ENCODE data around the gene HAS3. TPM values are rescaled to one million over a fixed set of nuclear protein-coding genes. Genes with fewer than 3 reads are reported as not detected.
A peak's percentile ranks its signal among the peaks of the same experiment; 100 is the strongest.
"Not testable (repeated sequence)": the region's sequence is repeated elsewhere in the genome, so short reads cannot be mapped to it uniquely, and the experiment has no call there.

HAS3 gene, protein sequence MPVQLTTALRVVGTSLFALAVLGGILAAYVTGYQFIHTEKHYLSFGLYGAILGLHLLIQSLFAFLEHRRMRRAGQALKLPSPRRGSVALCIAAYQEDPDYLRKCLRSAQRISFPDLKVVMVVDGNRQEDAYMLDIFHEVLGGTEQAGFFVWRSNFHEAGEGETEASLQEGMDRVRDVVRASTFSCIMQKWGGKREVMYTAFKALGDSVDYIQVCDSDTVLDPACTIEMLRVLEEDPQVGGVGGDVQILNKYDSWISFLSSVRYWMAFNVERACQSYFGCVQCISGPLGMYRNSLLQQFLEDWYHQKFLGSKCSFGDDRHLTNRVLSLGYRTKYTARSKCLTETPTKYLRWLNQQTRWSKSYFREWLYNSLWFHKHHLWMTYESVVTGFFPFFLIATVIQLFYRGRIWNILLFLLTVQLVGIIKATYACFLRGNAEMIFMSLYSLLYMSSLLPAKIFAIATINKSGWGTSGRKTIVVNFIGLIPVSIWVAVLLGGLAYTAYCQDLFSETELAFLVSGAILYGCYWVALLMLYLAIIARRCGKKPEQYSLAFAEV
- total RNA-seq (2014; rRNA removed; shearing (Covaris generic)) = 0.31 and 0.38 TPM in 2 replicates

DNA sequence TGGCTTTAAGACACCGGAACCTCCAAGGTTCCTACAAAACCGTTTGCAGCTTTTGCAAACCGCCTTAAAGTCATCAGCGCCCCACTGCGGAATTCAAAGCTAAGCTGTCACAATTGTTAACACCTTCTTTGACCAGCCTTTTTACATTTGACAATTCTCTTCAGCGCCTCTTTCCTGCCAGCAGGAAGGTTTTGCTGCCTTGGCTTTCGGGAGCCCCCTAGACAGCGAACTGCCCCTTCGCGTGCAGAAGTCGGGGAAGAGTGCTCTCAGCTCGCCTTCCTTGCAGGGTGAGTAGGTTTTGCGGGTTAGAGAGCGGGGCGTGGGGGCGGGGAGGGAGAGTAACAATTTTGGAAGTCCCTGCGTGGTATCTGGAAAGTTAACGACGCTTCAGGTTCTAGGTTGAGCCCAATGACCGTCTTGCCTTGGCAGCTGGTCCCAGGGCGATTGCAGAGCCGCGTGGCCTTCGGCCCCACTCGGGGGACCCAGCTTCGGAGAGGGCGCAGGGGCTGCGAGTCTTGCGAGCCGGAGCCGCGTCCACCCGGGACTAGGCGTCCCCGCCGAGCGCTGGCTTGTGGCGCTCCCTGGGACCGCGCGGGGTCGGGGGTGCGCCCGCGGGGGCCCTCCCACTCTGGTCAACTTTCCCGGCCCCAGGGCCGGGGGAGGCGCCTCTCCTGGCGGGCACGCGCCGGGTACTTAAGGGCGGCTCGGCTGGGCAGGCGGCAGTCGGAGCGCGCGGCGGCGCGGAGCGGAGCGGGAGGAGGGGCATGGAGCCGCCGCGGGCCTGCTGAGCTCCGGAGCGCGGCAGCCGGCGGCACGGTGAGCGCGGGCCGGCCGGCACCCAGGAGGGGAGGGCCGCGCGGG, at the start of gene HAS3:
TSS of gene HAS3 (plus strand) at position 153 of the 861 bp plus-strand sequence. CDS start 3,743 bp downstream, outside the sequence.
- peak; percentile 51 for DNase-seq (ENCODE audit: low spot score)

DNA sequence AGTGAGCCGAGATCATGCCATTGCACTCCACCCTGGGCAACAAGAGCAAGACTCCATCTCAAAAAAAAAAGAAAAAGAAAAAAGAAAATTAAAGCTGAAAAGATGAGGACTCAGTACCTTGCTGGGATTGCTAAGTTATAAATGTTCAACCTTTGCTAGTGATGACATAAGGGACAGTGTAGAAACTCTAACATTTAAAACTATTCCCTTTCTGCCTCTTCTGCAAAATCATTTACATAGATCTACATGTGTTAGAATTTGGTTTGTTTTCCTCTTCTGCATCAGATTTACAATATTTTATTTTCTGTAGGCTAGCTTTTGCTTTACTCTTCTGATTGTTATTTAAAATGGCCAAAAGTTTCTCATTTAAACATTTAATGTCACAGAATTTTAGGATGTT, 49.5 kb upstream of the HAS3 start:
- no peak for DNase-seq (ENCODE audit: low spot score)

DNA sequence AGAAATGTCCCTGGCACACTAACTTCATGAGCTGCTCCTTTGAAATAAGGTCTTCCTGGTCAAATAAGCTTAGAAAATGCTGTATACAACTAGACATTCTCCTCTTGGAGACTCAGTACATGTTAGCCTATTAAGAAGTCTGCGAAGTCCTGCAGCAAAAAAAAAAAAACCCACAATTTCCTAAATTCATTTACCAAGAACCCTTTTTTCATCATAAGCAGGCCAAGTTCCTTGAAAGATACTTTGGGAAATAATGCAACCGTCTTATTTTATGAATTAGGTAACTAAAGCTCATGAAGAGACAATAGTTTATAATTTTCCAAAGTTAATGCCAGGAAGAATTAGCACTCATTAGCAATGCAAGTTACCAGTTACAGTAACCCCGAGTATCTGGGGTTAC, 49.0 kb upstream of the HAS3 start:
- no peak for DNase-seq (ENCODE audit: low spot score)

DNA sequence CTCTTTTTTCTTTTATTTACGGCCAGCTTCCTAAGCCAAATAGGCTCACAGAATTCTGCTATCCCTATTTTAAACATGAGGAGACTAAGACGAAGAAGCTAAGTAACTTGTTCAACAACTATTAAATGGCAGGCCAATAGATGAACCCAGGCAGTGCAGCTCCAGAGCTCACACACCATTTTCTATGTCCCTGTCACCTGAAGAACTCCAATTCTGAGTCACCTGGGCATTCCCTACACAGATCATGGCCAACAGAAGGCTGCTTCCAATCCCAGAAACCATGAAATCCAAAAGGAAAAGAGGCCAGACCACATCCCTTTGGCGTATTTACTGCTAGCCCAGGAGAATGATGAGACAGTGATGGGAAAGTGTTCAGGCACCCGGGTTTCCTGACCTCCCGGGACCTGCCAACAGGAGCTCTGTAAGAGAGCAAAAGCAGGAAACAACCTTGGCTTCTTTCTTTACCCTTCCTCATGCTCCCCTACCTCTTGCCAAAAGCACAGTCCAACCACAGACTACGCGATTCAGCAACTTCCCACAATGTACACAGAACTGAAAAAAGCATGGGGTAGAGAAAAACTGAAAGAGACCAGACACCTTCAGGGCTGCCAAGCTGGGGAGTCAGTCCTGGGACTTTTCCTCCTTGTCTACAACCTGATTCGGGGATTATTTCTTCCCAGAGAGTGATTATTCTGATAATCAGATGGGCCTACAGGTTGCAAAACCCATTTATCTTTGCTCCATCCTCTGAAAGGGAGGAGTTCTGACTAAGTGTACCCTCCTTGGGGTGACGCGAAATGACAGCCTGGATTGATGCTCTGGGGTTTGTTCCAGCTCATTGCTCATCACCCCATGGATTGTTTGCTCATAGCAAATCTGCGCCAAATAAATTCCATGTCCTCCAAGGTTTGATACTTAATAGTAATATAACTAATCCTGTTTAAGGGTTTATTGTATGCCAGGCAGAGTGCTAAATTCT, 47.8 kb upstream of the HAS3 start:
- DNase-seq (ENCODE audit: low spot score) = peak; percentile 94

DNA sequence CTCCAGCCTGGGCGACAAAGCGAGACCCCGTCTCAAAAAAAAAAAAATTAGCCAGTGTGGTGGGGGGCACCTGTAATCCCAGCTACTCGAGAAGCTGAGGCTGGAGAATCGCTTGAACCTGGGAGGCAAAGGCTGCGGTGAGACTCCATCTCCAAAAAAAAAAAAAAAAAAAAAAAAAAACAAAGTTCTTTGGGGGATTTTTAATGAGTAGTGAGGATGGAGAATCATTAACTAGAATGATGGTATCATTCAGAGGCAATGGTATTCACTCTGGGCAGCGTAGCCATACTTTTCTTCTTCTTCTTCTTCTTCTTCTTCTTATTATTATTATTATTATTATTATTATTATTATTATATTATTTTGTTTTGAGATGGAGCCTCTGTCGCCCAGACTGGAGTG, 42.0 kb upstream of the HAS3 start:
- not testable (repeated sequence) for DNase-seq (ENCODE audit: low spot score)

DNA sequence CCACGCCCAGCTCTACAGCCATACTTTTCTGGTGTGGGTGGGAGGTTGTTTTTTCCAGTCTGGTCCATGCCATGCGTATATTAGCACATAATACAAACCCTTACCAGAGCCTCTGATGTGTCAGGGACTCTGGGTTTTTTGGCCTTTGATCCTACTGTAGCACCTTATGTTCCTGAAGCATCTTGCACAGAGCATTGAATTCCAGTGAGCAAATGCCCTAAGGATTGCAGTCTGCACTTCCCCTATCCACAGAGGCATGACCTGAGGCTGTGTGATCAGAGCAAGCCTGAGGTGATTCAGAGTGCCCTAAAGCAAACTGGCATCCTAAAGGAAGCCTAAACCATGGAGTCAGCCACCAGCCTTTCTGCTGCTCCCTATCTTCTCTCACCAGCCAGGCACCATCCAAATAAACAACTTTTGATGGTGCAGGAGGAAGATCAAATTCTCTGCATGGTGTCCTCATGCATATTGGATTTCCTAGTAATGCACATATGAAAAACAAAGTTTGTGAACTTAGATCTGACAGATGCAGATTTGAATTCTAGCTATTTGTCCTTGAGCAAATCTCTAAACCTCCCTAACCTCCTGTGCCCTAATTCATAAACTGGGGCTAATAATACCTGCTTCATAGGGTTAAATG, 41.2 kb upstream of the HAS3 start:
- DNase-seq (ENCODE audit: low spot score) = peak; percentile 25

DNA sequence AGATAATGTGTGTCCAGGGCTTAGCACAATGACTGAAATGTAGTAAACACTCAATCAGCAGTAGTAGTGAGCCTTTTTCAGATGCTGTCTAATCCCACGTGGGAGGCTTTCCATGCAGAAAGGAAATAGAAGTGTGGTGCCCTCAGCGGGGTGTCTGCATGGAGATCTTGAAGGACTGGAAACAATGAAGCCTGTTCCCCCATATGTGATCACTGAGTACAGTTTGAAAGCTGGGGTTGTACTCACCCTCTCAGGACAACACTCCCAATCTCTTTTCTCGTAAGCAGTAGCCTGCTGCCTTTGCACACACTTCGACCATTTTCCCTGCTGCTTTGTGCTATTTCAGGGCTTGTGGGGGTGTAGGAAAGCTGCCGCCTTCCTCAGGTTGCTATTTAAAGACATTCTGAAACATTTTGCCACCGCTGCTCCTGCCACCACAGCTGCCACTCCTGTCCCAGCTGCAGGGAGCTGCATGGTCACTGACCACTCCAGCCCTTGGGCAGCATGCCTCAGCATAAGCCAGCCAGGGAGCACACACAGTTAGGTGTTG, 40.6 kb upstream of the HAS3 start:
- no peak for DNase-seq (ENCODE audit: low spot score)

DNA sequence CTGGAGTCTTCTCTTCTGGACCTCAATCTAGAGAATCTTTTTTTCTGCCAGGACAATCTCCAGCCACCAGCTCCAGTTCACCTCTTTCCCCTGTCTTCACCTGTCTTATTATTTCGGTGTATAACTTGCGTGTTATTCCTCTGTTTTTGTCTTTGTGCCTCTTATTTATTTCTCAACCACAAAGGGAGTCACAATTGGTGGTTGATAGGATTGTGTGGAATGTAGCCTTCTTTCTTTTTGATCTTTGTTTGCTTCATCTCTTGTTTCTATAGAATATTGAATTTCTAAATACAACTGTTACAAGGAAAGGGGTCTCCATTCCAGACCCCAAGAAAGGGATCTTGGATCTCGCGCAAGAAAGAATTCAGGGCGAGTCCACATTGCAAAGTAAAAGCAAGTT, 35.9 kb upstream of the HAS3 start:
- no peak for DNase-seq (ENCODE audit: low spot score)

DNA sequence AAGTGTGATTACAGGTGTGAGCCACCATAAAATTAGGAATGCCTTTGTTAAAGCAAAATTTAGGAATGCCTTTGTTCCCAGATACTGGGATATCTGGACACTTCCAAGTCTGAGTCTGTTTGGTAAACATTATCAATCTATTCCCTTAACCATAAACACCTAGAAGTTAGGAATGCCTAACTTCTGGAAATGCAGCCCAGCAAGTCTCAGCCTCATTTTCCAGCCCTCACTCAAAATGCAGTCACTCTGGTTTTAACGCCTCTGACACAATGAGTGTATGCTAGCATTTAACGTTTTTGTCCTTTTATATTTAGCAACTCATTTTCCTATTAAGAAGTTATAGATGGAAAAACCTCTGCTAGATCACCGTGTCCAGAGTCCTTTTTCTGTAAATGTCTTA, 34.4 kb upstream of the HAS3 start:
- no peak for DNase-seq (ENCODE audit: low spot score)

DNA sequence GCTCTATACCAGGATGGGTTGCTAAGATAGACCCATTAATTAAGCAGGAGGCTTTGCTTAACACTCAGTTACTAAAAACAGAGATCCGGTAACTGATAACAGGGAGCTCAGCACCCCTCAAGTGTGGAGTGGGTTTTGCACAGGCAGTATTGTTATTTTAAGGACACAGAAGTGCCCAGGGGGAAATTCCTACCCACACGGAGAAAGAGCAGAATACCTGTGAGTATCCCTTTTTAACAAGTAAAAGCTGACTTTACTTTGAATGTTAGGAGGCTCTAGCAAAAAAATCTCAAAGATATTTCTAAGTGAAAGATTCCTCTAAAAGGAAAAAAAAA, 32.8 kb upstream of the HAS3 start:
- no peak for DNase-seq (ENCODE audit: low spot score)

DNA sequence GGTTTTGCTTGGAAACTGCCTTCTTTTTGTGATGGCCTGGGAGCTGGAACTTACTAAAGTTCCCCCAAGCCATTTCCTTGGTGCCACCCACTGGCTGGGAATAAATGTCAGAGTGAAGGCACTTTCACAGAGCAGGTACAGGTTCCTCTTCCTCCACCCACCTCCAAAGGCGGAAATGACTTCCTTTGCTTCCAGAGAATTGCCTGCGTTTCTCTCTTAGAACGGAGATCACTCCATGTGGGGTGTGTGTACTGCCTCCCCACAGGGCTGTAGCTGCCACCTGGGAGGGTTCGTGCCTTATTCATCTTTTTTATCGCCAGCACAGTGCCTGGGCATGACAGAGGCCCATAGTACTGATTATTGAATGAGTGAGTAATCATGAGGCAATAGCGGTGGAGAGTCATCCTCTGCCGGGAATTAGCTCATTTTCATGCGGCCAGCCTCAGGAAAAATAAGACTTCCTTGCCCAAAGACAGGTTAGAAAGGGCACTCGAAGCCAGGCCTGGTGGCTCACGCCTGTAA, 32.2 kb upstream of the HAS3 start:
- peak; percentile 91 for DNase-seq (ENCODE audit: low spot score)

DNA sequence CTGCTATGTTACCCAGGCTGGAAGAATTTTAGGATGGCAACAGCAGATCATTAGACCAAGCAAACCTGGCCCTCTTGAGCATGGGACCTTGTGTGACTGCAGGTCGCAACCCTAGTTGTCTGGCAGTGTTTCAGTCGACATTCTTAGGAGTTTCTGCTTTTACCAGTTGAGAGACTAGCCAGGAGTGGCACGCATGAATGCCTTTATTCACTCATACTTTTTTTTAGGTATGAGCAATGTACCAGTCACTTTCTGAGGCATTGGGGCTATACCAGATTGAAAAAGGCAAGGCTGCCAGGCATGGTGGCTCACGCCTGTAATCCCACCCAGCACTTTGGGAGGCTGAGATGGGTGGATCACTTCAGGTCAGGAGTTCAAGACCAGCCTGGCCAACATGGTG, 28.2 kb upstream of the HAS3 start:
- DNase-seq (ENCODE audit: low spot score) = peak; percentile 45

DNA sequence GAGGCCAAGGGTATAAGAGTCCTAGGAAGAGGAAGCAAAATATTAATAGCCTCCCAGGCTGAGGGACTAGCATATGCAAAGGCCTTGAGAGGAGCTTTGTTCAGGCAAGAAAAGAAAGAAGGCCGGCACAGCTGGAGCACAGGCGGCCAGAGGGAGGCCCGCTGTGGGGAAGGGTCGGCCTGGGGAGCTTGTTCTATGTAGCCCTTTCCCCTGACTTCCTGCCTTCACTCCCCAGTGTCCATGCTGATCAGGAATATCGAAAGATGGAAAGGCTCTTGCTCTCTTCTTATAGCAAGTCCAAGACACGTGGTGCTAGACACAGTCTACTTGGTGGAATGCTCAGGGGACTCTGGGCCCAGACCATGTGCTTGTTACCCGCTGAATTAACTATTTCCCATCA, 27.4 kb upstream of the HAS3 start:
- no peak for DNase-seq (ENCODE audit: low spot score)

DNA sequence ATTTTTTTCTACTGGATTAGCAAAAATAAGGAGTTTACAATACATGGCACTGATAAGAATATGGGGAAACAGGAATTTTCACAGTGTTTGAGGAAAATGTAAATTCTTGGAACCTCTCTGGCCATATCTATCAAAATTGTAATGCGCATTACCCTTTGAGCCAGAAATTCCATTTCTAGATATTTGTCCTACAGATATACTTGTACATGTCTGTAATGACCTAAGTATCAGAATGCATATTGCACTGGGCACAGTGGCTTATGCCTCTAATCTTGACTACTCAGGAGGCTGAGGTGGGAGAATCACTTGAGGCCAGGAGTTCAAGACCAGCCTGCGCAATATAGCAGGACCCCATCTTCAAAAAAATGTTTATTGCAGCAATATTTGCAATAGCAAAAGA, 25.8 kb upstream of the HAS3 start:
- DNase-seq (ENCODE audit: low spot score) = no peak

DNA sequence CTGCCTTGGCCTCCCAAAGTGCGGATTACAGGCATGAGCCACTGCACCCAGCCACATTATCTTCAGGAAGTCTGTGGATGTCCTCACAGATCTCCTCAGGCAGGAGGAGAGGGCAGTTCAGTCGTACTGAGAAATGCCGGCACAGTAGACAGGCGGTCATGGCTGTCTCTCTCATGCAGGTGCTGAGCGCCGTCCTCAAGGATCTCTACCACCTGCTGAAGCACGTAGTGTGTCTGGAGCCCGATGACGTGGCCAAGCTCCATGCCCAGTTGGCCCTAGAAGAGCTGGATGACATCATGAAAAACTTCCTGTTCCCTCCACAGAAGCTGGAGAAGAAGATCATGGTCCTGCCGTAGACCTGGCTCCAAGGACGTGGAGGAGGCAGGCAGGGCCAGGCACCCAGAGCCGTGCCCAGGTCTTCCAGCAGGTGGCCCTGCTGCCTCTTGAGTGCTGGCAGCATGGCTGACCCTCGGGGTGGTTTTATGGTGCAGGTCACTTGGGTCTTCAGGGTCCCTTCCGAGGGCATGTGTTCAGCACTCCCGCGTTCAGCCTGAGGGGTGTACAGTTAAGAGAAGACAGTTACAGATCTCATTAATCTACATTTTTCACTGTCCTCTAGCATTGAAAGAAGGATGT, 22.0 kb upstream of the HAS3 start:
- DNase-seq (ENCODE audit: low spot score) = no peak

DNA sequence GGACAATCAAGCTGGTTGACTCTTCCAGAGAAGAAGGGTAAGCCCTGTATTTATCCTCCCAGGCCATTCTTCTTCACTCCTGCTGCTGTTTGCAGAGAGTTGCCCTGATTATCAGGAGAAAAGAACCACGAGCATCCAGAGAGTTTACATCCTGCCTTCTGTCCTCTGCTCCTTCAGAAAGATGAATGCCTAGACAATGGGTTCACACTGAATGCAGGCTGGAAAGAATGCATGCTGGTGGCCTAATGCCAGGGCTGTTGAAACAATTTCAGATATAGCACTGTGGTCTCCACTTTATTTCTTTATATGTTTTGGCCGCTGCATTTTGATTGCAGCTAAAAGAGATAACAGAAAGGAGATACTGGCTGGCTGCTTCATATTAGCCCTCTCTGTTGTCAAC, 21.2 kb upstream of the HAS3 start:
- DNase-seq (ENCODE audit: low spot score) = no peak

DNA sequence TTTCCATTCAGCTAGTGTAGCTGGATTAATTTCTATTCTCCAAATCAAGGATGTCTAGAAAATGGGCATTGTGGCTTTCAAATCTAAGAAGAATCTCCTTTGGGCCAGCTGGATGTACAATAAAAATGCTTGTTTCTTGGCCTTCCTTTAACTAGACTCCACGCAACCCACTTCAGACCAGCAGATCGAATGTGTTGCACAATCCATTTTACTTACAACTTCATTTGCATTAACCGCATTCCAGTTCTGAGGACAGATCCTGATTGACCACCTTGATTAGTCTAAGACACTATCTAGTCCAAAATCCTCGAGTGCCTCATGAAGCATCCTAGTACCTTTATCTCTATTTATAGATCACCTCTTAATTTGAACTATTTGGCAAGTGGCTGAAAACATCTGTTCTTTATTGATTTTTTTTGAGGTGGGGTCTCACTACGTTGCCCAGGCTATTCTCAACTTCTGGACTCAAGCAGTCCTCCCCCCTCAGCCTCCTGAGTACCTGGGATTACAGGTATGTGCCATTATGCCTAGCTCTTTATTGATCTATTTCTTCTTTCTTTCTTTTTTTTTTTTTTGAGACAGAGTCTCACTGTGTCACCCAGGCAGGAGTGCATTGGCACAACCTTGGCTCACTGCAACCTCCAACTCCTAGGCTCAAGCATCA, 20.3 kb upstream of the HAS3 start:
- DNase-seq (ENCODE audit: low spot score) = no peak

DNA sequence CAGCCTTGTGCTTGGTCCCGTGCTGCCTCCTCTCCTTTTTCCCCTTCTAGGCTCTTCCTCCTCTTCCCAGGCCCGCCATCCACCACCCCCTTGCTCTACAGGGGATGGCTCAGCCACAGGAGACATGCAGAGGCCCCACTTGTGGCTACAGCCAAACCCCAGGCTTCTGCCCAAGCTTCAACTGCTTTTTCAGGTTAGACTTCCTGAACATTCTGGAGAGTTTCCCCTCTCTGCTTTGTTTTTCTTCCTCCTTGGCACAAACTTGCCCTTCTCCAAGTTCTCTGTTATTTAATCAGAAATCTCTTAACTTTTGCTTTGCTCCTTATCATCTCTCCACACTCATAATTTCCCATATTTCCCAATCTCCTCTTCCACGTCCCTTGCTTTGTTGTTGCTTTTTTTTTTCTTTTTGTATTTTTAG, 18.3 kb upstream of the HAS3 start:
- DNase-seq (ENCODE audit: low spot score) = no peak

DNA sequence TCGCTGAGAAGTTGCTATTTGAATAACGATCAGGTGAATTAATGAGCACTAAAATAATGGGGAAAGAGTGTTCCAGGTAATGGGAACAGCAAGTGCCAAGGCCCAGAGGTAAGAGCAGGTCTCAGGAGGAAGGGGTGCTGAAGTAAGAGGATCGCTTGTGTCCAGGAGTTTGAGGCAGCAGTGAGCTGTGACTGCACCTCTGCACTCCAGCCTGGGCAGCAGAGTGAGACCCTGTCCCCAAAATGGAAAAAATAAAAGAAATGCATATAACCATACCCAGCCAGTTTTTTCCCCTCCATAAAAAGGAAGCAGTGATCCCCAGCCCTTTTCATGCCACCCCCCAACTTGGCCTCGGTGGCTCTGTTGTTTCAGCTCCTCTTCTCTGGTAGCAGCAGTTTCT, 16.8 kb upstream of the HAS3 start:
- no peak for DNase-seq (ENCODE audit: low spot score)

All from A172 (cell line).